Keratinocyte (primary cell): ENCODE measurements around the gene ZSCAN25. TPM values are rescaled to one million over a fixed set of nuclear protein-coding genes. Genes with fewer than 3 reads are reported as not detected.

Experiments
- DNase-seq: peaks from one replicate; pipeline ENCODE4 v3.0.0-alpha.2; 2011; ENCODE audit warnings: low read depth, missing footprints, low spot score
- FAIRE-seq: peaks from 2 replicates; lab custom pipeline; 2011; peaks lifted over from hg19 to GRCh38; lab: Jason Lieb, UNC
- H2AFZ ChIP-seq: 2 replicates; pipeline ENCODE4 v1.6.0; 2012; ENCODE audit warnings: low read length, control low read depth, inconsistent platforms; ENCODE audit not compliant: control insufficient read depth
- H3K27ac ChIP-seq: 2 replicates; pipeline ENCODE4 v1.5.1; 2011; ENCODE audit warnings: low read length; ENCODE audit not compliant: control insufficient read depth, insufficient read depth
- H3K27me3 ChIP-seq: 3 replicates; pipeline ENCODE4 v1.6.0; 2011; ENCODE audit warnings: low read length; ENCODE audit not compliant: control insufficient read depth, insufficient read depth; ENCODE audit errors: extremely low read depth
- H3K36me3 ChIP-seq, 2 experiments: 2 replicates in 1 of 2; 3 replicates in 1 of 2; pipeline ENCODE4 v1.5.1; 2011; ENCODE audit warnings: low read length in 2 of 2, mild to moderate bottlenecking in 1 of 2; ENCODE audit not compliant: control insufficient read depth in 2 of 2, insufficient read depth in 2 of 2; ENCODE audit errors: extremely low read depth in 1 of 2
- H3K4me1 ChIP-seq: 3 replicates; pipeline ENCODE4 v1.5.1; 2011; ENCODE audit warnings: low read length; ENCODE audit not compliant: control insufficient read depth, insufficient read depth; ENCODE audit errors: extremely low read depth
- H3K4me2 ChIP-seq: 3 replicates; pipeline ENCODE4 v1.6.0; 2011; ENCODE audit warnings: low read depth, low read length; ENCODE audit not compliant: control insufficient read depth, insufficient read depth; ENCODE audit errors: extremely low read depth
- H3K4me3 ChIP-seq, 3 experiments: fragments of 200-600 bp in 1 of 3; sonication (generic) in 1 of 3; 2 replicates in 2 of 3; 3 replicates in 1 of 3; pipeline ENCODE4 v1.5.1; 2011 to 2016; ENCODE audit warnings: low read length in 3 of 3, mild to moderate bottlenecking in 3 of 3, control low read depth in 2 of 3, inconsistent platforms in 1 of 3, low read depth in 1 of 3, mixed read lengths in 1 of 3, mixed run types in 1 of 3, moderate library complexity in 1 of 3; ENCODE audit not compliant: control insufficient read depth in 2 of 3, insufficient read depth in 2 of 3; ENCODE audit errors: extremely low read depth in 1 of 3
- H3K79me2 ChIP-seq: 2 replicates; pipeline ENCODE4 v1.6.0; 2012; ENCODE audit warnings: low read length; ENCODE audit not compliant: control insufficient read depth, insufficient read depth
- H3K9ac ChIP-seq: 3 replicates; pipeline ENCODE4 v1.6.0; 2011; ENCODE audit warnings: low read length; ENCODE audit not compliant: control insufficient read depth, insufficient read depth; ENCODE audit errors: extremely low read depth
- H3K9me1 ChIP-seq: 3 replicates; pipeline ENCODE4 v1.6.0; 2011; ENCODE audit warnings: low read length; ENCODE audit not compliant: control insufficient read depth, insufficient read depth; ENCODE audit errors: extremely low read depth
- H3K9me3 ChIP-seq: 2 replicates; pipeline ENCODE4 v1.5.1; 2012; ENCODE audit warnings: low read depth, low read length; ENCODE audit not compliant: control insufficient read depth
- H4K20me1 ChIP-seq: 3 replicates; pipeline ENCODE4 v1.6.0; 2011; ENCODE audit warnings: low read length; ENCODE audit not compliant: control insufficient read depth, insufficient read depth; ENCODE audit errors: extremely low read depth
- EZH2 ChIP-seq: IDR thresholded peaks from one replicate; pipeline ENCODE4 v1.6.1; 2012; ENCODE audit warnings: inconsistent platforms, mild to moderate bottlenecking, low read length, moderate library complexity
- dilution Hi-C: fragments of 300-500 bp; cut with MboI; formaldehyde crosslinking; loops from one replicate; pipeline ENCODE4 v1.7.0; 2020; ENCODE audit warnings: low sequenced_read_pairs; ENCODE audit not compliant: extremely low pct_ligation_motif_present
- polyA plus RNA-seq, 5 experiments: library from polyadenylated mRNA; depleted of rRNA in 3 of 5; stranded (reverse) in 3 of 5; stranded (forward) in 1 of 5; unstranded in 1 of 5; fragments of >200 nt; gene quantifications; 1 replicate in 1 of 5; 2 replicates in 3 of 5; 3 replicates in 1 of 5; pipeline versions ENCODE4 v1.2.1 to v1.2.3, GENCODE V29; 2011 to 2012; ENCODE audit warnings: missing spikeins in 2 of 5, low read depth in 1 of 5, low replicate concordance in 1 of 5
- TF ChIP-seq, protein P1 (sequence below), 3 experiments: IDR thresholded peaks in 1 of 3; conservative IDR thresholded peaks in 1 of 3; optimal IDR thresholded peaks in 1 of 3; 2 replicates in 2 of 3; 3 replicates in 1 of 3; pipeline versions ENCODE3 to v1.5.1; 2011; ENCODE audit warnings: low read length in 3 of 3, mild to moderate bottlenecking in 3 of 3, moderate library complexity in 2 of 3, control low read depth in 1 of 3, inconsistent platforms in 1 of 3; ENCODE audit not compliant: insufficient read depth in 2 of 3; ENCODE audit errors: extremely low read depth in 1 of 3

ZSCAN25 gene
- polyA plus RNA-seq, 1 donor (not counting 4 experiments of a cell fraction or from before 2014, with no cell fraction given), result 13.1 TPM

DNA sequence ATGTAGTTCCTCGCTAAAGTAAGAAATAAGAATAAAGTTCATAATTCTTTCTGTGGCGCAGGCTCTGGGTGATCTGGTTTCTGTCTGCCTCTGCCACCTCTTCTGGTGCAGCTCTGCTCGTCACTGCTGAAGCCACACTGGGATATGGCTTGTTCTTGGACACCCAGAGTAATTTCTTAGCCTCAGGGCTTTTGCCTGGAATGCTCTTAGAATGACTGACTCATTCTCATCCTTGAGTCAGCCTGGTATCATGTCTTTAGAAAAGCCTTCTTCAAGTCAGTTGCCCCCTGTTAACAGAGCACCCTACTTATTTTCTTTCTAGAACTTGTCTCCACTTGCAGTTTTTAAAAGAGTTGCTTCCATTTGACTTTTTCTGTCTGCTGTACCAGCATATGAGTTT, 2.0 kb downstream of the ZSCAN25 start:
- no peaks in the 10 kb centered on the region for H3K27me3 ChIP-seq
- peaks cover under 1% of the 10 kb centered on the region for H3K9me1 ChIP-seq
- no peaks in the 10 kb centered on the region for H3K9me3 ChIP-seq
- no peak overlapping the region for H2AFZ ChIP-seq
- H4K20me1 ChIP-seq, result no peaks in the 10 kb centered on the region
- H3K27ac ChIP-seq, result peak overlapping the region; percentile 84
- peak overlapping the region; percentile 94 for H3K4me2 ChIP-seq
- DNase-seq (peak; percentile 96), FAIRE-seq (peak; percentile 87)
- dilution Hi-C loops, result no loop called here
- peaks cover 48% of the 10 kb centered on the region for H3K4me1 ChIP-seq
- peaks cover 24 to 40% of the 10 kb centered on the region in 2 experiments for H3K36me3 ChIP-seq
- TF ChIP-seq, protein P1, sequence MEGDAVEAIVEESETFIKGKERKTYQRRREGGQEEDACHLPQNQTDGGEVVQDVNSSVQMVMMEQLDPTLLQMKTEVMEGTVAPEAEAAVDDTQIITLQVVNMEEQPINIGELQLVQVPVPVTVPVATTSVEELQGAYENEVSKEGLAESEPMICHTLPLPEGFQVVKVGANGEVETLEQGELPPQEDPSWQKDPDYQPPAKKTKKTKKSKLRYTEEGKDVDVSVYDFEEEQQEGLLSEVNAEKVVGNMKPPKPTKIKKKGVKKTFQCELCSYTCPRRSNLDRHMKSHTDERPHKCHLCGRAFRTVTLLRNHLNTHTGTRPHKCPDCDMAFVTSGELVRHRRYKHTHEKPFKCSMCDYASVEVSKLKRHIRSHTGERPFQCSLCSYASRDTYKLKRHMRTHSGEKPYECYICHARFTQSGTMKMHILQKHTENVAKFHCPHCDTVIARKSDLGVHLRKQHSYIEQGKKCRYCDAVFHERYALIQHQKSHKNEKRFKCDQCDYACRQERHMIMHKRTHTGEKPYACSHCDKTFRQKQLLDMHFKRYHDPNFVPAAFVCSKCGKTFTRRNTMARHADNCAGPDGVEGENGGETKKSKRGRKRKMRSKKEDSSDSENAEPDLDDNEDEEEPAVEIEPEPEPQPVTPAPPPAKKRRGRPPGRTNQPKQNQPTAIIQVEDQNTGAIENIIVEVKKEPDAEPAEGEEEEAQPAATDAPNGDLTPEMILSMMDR (optimal IDR thresholded peaks at IDR 0.05 in 1 of 3, IDR thresholded peaks at IDR 0.05 in 1 of 3, conservative IDR thresholded peaks at IDR 0.05 in 1 of 3; ENCODE audit: extremely low read depth in 1 of 3, insufficient read depth in 2 of 3, low read length in 3 of 3), result no peak
- TF ChIP-seq EZH2, result no peak
- peak overlapping the region; percentile 88 for H3K9ac ChIP-seq
- H3K79me2 ChIP-seq, result peaks cover 37% of the 10 kb centered on the region
- H3K4me3 ChIP-seq, result peak overlapping the region in 2 of 3 experiments; percentile 62 to 96

DNA sequence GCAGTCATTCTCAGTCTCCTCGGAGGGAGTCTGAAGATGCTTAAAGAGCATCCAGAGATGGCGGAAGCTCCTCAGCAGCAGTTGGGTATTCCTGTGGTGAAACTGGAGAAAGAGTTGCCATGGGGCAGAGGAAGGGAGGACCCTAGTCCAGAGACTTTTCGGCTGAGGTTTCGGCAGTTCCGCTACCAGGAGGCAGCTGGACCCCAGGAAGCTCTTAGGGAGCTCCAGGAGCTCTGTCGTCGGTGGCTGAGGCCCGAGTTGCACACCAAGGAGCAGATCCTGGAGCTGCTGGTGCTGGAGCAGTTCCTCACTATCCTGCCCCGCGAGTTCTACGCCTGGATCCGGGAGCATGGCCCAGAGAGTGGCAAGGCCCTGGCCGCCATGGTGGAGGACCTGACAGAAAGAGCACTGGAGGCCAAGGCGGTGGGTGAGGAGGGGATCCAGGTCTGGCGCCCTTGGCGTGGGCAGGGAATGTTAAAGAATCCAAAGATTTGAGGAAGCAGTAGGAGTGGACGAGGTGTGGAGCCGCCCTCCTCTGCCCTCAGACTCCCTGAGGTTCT, 2.9 kb downstream of the ZSCAN25 start:
- TF ChIP-seq, protein P1 (optimal IDR thresholded peaks at IDR 0.05 in 1 of 3, IDR thresholded peaks at IDR 0.05 in 1 of 3, conservative IDR thresholded peaks at IDR 0.05 in 1 of 3; ENCODE audit: extremely low read depth in 1 of 3, insufficient read depth in 2 of 3, low read length in 3 of 3), result no peak
- TF ChIP-seq EZH2, result no peak
- Histone ChIP-seq H3K36me3 (peaks cover 32 to 50% of the 10 kb centered on the region in 2 experiments), H4K20me1 (no peaks in the 10 kb centered on the region), H3K27ac (peak overlapping the region; percentile 84), H3K9me1 (peaks cover 2% of the 10 kb centered on the region), H3K4me2 (peak overlapping the region; percentile 94), H3K4me3 (peak overlapping the region in 2 of 3 experiments; percentile 54 to 62), H2AFZ (no peak overlapping the region), H3K9me3 (no peaks in the 10 kb centered on the region), H3K27me3 (no peaks in the 10 kb centered on the region), H3K79me2 (peaks cover 46% of the 10 kb centered on the region), H3K4me1 (peaks cover 53% of the 10 kb centered on the region), H3K9ac (peak overlapping the region; percentile 60)
- dilution Hi-C loops, result no loop called here
- FAIRE-seq (no peak), DNase-seq (no peak)
